IMR-90 (cell line): ENCODE results near the gene NAMPT. TPM values are rescaled to one million over a fixed set of nuclear protein-coding genes. Genes with fewer than 3 reads are reported as not detected.
A peak's percentile ranks its signal among the peaks of the same experiment; 100 is the strongest.

ENCODE experiments used
- ATAC-seq: fragments of 200-7000 bp; cut with Tn5 transposase; 2 replicates; pipeline ENCODE4 v1.9.1; 2020; ENCODE audit warnings: low read depth, mild to moderate bottlenecking, moderate library complexity
- BruUV-seq: library from RNA; stranded (reverse); fragments of 400-500 nt; replicated peaks from 2 replicates; lab custom pipeline; 2021; lab: Mats Ljungman, UMichigan
- CTCF ChIA-PET: fragments of 300-600 bp; formaldehyde crosslinking; extraction: SDS; loops from one replicate; lab custom pipeline; 2021; ENCODE audit warnings: antibody characterized with exemption; lab: Yijun Ruan, JAX
- POLR2A ChIA-PET: fragments of 300-600 bp; sonication (Branson Sonifier 250); formaldehyde crosslinking; loops from one replicate; lab custom pipeline; 2022; ENCODE audit warnings: antibody characterized with exemption; ENCODE audit not compliant: unreplicated experiment; lab: Charles Lee
- DNase-seq: peaks from one replicate; pipeline ENCODE4 v3.0.0; 2013
- H2AFZ ChIP-seq: replicated peaks from 2 replicates; pipeline ENCODE3; 2013; ENCODE audit warnings: low read length, mild to moderate bottlenecking; ENCODE audit not compliant: poor library complexity
- H2AK5ac ChIP-seq: 2 replicates; pipeline ENCODE4 v1.6.1; 2013; ENCODE audit warnings: low read depth, low read length, inconsistent platforms
- H2AK9ac ChIP-seq: replicated peaks from 2 replicates; pipeline ENCODE3; 2013; ENCODE audit warnings: mild to moderate bottlenecking, low read depth, low read length, moderate library complexity; ENCODE audit not compliant: poor library complexity
- H2BK120ac ChIP-seq: 2 replicates; pipeline ENCODE4 v1.6.1; 2013; ENCODE audit warnings: low read depth, low read length, inconsistent platforms
- H2BK15ac ChIP-seq: 3 replicates; pipeline ENCODE4 v1.6.1; 2013; ENCODE audit warnings: low read depth, low read length, inconsistent platforms
- H2BK20ac ChIP-seq: 2 replicates; pipeline ENCODE4 v1.6.1; 2013; ENCODE audit warnings: low read depth, mild to moderate bottlenecking, inconsistent platforms, low read length, moderate library complexity
- H2BK5ac ChIP-seq: 2 replicates; pipeline ENCODE4 v1.6.1; 2013; ENCODE audit warnings: mild to moderate bottlenecking, low read depth, low read length, inconsistent platforms; ENCODE audit not compliant: poor library complexity, severe bottlenecking
- H3K14ac ChIP-seq: replicated peaks from 2 replicates; pipeline ENCODE4 v1.6.1; 2013; ENCODE audit warnings: low read depth, low read length, inconsistent platforms
- H3K18ac ChIP-seq: 2 replicates; pipeline ENCODE4 v1.6.1; 2013; ENCODE audit warnings: low read depth, low read length, control low read depth
- H3K23ac ChIP-seq: 2 replicates; pipeline ENCODE4 v1.6.1; 2013; ENCODE audit warnings: low read depth, low read length, inconsistent platforms
- H3K27ac ChIP-seq: 2 replicates; pipeline ENCODE4 v1.5.1; 2013; ENCODE audit warnings: mild to moderate bottlenecking, control low read depth, low read length; ENCODE audit not compliant: insufficient read depth
- H3K27me3 ChIP-seq: 2 replicates; pipeline ENCODE4 v1.6.1; 2013; ENCODE audit warnings: low read length; ENCODE audit not compliant: control insufficient read depth, insufficient read depth
- H3K36me3 ChIP-seq: 2 replicates; pipeline ENCODE4 v1.6.1; 2013; ENCODE audit warnings: low read length, mixed read lengths; ENCODE audit not compliant: control insufficient read depth, insufficient read depth
- H3K4ac ChIP-seq: 2 replicates; pipeline ENCODE4 v1.6.1; 2013; ENCODE audit warnings: low read depth, low read length, inconsistent platforms
- H3K4me1 ChIP-seq: 2 replicates; pipeline ENCODE4 v1.6.1; 2013; ENCODE audit warnings: low read length, mixed read lengths; ENCODE audit not compliant: control insufficient read depth, insufficient read depth
- H3K4me2 ChIP-seq: 2 replicates; pipeline ENCODE4 v1.6.1; 2013; ENCODE audit warnings: low read depth, mild to moderate bottlenecking, control low read depth, low read length, moderate library complexity
- H3K4me3 ChIP-seq: 2 replicates; pipeline ENCODE4 v1.5.1; 2013; ENCODE audit warnings: low read depth, mild to moderate bottlenecking, control low read depth, low read length, moderate library complexity; ENCODE audit not compliant: insufficient read depth
- H3K56ac ChIP-seq: 2 replicates; pipeline ENCODE4 v1.6.1; 2013; ENCODE audit warnings: low read length, inconsistent platforms; ENCODE audit not compliant: insufficient read depth; ENCODE audit errors: extremely low read depth
- H3K79me1 ChIP-seq, 2 experiments: 2 replicates each; pipeline ENCODE4 v1.6.1; 2013; ENCODE audit warnings: low read length in 2 of 2, inconsistent platforms in 1 of 2, low read depth in 1 of 2
- H3K9ac ChIP-seq: 2 replicates; pipeline ENCODE4 v1.6.1; 2013; ENCODE audit warnings: low read depth, low read length, control low read depth
- H3K9me1 ChIP-seq: 2 replicates; pipeline ENCODE4 v1.6.1; 2013; ENCODE audit warnings: low read length, inconsistent platforms; ENCODE audit not compliant: insufficient read depth
- H3K9me3 ChIP-seq: 2 replicates; pipeline ENCODE4 v1.6.1; 2013; ENCODE audit warnings: low read length; ENCODE audit not compliant: control insufficient read depth, insufficient read depth
- H4K20me1 ChIP-seq: 2 replicates; pipeline ENCODE4 v1.6.1; 2013; ENCODE audit warnings: low read length, inconsistent platforms; ENCODE audit not compliant: insufficient read depth
- H4K5ac ChIP-seq: 2 replicates; pipeline ENCODE4 v1.6.1; 2013; ENCODE audit warnings: mild to moderate bottlenecking, low read depth, low read length, control low read depth
- H4K8ac ChIP-seq, 2 experiments: 2 replicates each; pipeline ENCODE4 v1.6.1; 2013; ENCODE audit warnings: low read depth in 2 of 2, low read length in 2 of 2, control low read depth in 1 of 2, inconsistent platforms in 1 of 2
- H4K91ac ChIP-seq: 2 replicates; pipeline ENCODE4 v1.6.1; 2013; ENCODE audit warnings: low read depth, low read length, inconsistent platforms; ENCODE audit not compliant: insufficient read depth
- BHLHE40 ChIP-seq: fragments of 150-350 bp; IDR thresholded peaks from 2 replicates; pipeline ENCODE4 v1.6.1; 2016; ENCODE audit warnings: mild to moderate bottlenecking, low read depth, low read length
- CEBPB ChIP-seq: IDR thresholded peaks from 2 replicates; pipeline ENCODE4 v1.6.1; 2012; ENCODE audit warnings: low read depth, low read length, improper control_type of control experiment
- CHD1 ChIP-seq: IDR thresholded peaks from 2 replicates; pipeline ENCODE4 v1.6.1; 2012; ENCODE audit warnings: low read depth, low read length, improper control_type of control experiment
- FOS ChIP-seq: fragments of 150-350 bp; IDR thresholded peaks from 2 replicates; pipeline ENCODE4 v1.6.1; 2016; ENCODE audit warnings: low read depth, low read length
- MAFK ChIP-seq: IDR thresholded peaks from 2 replicates; pipeline ENCODE4 v1.6.1; 2012; ENCODE audit warnings: low read depth, low read length, improper control_type of control experiment
- MAZ ChIP-seq: IDR thresholded peaks from 2 replicates; pipeline ENCODE4 v1.6.1; 2012; ENCODE audit warnings: low read depth, mild to moderate bottlenecking, low read length, improper control_type of control experiment, moderate library complexity, borderline replicate concordance
- MXI1 ChIP-seq: IDR thresholded peaks from 2 replicates; pipeline ENCODE4 v1.6.1; 2012; ENCODE audit warnings: low read depth, mild to moderate bottlenecking, low read length, moderate library complexity, borderline replicate concordance
- POLR2A ChIP-seq: IDR thresholded peaks from 2 replicates; pipeline ENCODE4 v1.6.1; 2012; ENCODE audit warnings: mild to moderate bottlenecking, low read depth, low read length
- RAD21 ChIP-seq: IDR thresholded peaks from 2 replicates; pipeline ENCODE4 v1.6.1; 2012; ENCODE audit warnings: low read length, improper control_type of control experiment
- RCOR1 ChIP-seq: IDR thresholded peaks from 2 replicates; pipeline ENCODE4 v1.6.1; 2012; ENCODE audit warnings: mild to moderate bottlenecking, low read length, improper control_type of control experiment; ENCODE audit not compliant: insufficient replicate concordance
- SMC3 ChIP-seq: fragments of 150-350 bp; IDR thresholded peaks from 2 replicates; pipeline ENCODE4 v1.6.1; 2016; ENCODE audit warnings: low read depth, mild to moderate bottlenecking, antibody characterized with exemption, low read length, moderate library complexity
- WGBS, 2 experiments: methylation state at CpG; one replicate each; pipeline versions ENCODE4 v1.1.5 to v1.1.7; 2013; ENCODE audit warnings: missing lambda C conversion rate in 2 of 2; ENCODE audit not compliant: insufficient read length in 1 of 2; ENCODE audit errors: extremely low coverage in 2 of 2; 5-methylcytosine and 5-hydroxymethylcytosine counted together
- dilution Hi-C: fragments of 300-500 bp; cut with HindIII; formaldehyde crosslinking; loops from one replicate; pipeline ENCODE4 v1.14.3; 2018; ENCODE audit warnings: low sequenced_read_pairs; ENCODE audit not compliant: unreplicated experiment
- in situ Hi-C: fragments of 300-500 bp; cut with MboI; formaldehyde crosslinking; loops from 3 replicates; pipeline ENCODE4 v1.14.3; 2019; ENCODE audit warnings: low sequenced_read_pairs, inconsistent platforms, mixed read lengths
- intact Hi-C: fragments of 100-400 bp; cut with micrococcal nuclease; formaldehyde crosslinking; loops from 2 replicates; pipeline ENCODE4 v1.10.0; 2022
- polyA plus RNA-seq, 3 experiments: library from polyadenylated mRNA; depleted of rRNA; stranded (reverse); fragments of >200 nt; gene quantifications; 2 replicates each; pipeline ENCODE4 v1.2.3, GENCODE V29; 2012; ENCODE audit warnings: low replicate concordance in 1 of 3
- total RNA-seq: library from RNA; depleted of rRNA; stranded (reverse); fragments of >200 nt; gene quantifications from 2 replicates; pipeline ENCODE4 v1.2.3, GENCODE V29; 2012
- TF ChIP-seq, protein P1 (sequence below): conservative IDR thresholded peaks from 2 replicates; pipeline ENCODE4 v1.5.1; 2012; ENCODE audit warnings: mild to moderate bottlenecking, low read depth, low read length, improper control_type of control experiment
- TF ChIP-seq, protein P2 (sequence below): fragments of 150-350 bp; IDR thresholded peaks from 2 replicates; pipeline ENCODE4 v1.6.1; 2017; ENCODE audit warnings: mild to moderate bottlenecking, antibody characterized with exemption, low read length, low read depth
- TF ChIP-seq, protein P3 (sequence below): fragments of 150-350 bp; IDR thresholded peaks from 2 replicates; pipeline ENCODE4 v1.6.1; 2016; ENCODE audit warnings: low read depth, mild to moderate bottlenecking, low read length, moderate library complexity, borderline replicate concordance

NAMPT gene
- total and polyA plus RNA-seq, 2 of the 4 experiments (the other 2 are of a cell fraction): 13.3 to 31.7 TPM

DNA sequence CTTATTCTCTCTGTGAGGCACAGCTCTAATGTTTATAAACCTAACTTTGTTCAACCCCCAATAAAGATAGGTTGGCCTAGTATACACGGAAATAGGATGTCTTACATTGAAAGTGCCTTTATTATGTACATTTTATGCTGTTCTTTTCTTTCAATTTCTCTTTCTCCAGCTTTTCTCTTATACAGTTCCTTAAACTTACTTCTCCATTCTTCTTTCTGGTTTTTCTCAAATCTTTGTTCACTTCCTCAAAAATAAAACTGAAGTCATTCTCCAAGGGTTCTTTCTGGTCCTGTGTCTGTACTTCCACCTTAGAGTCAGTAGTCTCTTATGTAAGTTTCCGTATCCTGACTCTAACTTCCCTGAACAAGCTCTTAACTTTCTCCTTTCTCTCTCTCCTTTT is 29.2 kb upstream of the NAMPT start:
- Histone ChIP-seq H2AK9ac (no peak overlapping the region), H3K79me1 (no peaks in the 10 kb centered on the region), H3K14ac (no peak overlapping the region), H3K27ac (no peak overlapping the region), H3K4ac (peak overlapping the region; percentile 32; the same call in 1 of the 2 replicates), H2AFZ (no peak overlapping the region), H4K20me1 (no peaks in the 10 kb centered on the region; the same call in 1 of the 2 replicates), H3K23ac (no peak overlapping the region), H3K9me3 (no peaks in the 10 kb centered on the region), H2BK120ac (peak overlapping the region; percentile 64; the same call in 1 of the 2 replicates), H2BK5ac (peak overlapping the region; percentile 24), H3K4me3 (no peak overlapping the region), H3K4me2 (no peak overlapping the region), H3K18ac (peak overlapping the region; percentile 68), H3K9ac (no peak overlapping the region), H4K91ac (no peak overlapping the region), H3K4me1 (peaks cover 5% of the 10 kb centered on the region), H4K5ac (no peak overlapping the region), H2BK15ac (no peak overlapping the region; the same call in 2 of the 3 replicates), H3K27me3 (no peaks in the 10 kb centered on the region), H2BK20ac (peak overlapping the region; percentile 91; the same call in 1 of the 2 replicates), H3K9me1 (peaks cover 3% of the 10 kb centered on the region; the same call in 1 of the 2 replicates), H4K8ac (peak overlapping the region; percentile 21 to 62; a peak in 3 of 4 replicates), H2AK5ac (no peak overlapping the region), H3K56ac (no peak overlapping the region), H3K36me3 (no peaks in the 10 kb centered on the region)
- no CpG with 5 or more reads among the region's 2 CpGs for WGBS, 2 experiments
- CTCF ChIA-PET: interaction anchor here (1.1 kb wide), 1 partner anchor 137 kb away, joined by 4 read pairs; no protein-coding TSS in a partner anchor
- BruUV-seq: no TSS peak
- POLR2A ChIA-PET: interaction anchor here (0.6 kb wide), 1 partner anchor 829 kb away, joined by 3 read pairs; no protein-coding TSS in a partner anchor
- ATAC-seq (no peak), DNase-seq (no peak)
- intact Hi-C loops (no loop called here), in situ Hi-C loops (no loop called here), dilution Hi-C loops (no loop called here)
- no peak for TF ChIP-seq CEBPB
- no peak for TF ChIP-seq FOS
- no peak for TF ChIP-seq MAFK
- TF ChIP-seq, protein P1, sequence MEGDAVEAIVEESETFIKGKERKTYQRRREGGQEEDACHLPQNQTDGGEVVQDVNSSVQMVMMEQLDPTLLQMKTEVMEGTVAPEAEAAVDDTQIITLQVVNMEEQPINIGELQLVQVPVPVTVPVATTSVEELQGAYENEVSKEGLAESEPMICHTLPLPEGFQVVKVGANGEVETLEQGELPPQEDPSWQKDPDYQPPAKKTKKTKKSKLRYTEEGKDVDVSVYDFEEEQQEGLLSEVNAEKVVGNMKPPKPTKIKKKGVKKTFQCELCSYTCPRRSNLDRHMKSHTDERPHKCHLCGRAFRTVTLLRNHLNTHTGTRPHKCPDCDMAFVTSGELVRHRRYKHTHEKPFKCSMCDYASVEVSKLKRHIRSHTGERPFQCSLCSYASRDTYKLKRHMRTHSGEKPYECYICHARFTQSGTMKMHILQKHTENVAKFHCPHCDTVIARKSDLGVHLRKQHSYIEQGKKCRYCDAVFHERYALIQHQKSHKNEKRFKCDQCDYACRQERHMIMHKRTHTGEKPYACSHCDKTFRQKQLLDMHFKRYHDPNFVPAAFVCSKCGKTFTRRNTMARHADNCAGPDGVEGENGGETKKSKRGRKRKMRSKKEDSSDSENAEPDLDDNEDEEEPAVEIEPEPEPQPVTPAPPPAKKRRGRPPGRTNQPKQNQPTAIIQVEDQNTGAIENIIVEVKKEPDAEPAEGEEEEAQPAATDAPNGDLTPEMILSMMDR: no peak
- TF ChIP-seq BHLHE40: no peak
- TF ChIP-seq MAZ: no peak
- TF ChIP-seq RAD21: no peak
- TF ChIP-seq, protein P2, sequence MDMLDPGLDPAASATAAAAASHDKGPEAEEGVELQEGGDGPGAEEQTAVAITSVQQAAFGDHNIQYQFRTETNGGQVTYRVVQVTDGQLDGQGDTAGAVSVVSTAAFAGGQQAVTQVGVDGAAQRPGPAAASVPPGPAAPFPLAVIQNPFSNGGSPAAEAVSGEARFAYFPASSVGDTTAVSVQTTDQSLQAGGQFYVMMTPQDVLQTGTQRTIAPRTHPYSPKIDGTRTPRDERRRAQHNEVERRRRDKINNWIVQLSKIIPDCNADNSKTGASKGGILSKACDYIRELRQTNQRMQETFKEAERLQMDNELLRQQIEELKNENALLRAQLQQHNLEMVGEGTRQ: no peak
- TF ChIP-seq CHD1: no peak
- no peak for TF ChIP-seq POLR2A
- TF ChIP-seq MXI1: no peak
- no peak for TF ChIP-seq RCOR1
- TF ChIP-seq SMC3: no peak
- TF ChIP-seq, protein P3, sequence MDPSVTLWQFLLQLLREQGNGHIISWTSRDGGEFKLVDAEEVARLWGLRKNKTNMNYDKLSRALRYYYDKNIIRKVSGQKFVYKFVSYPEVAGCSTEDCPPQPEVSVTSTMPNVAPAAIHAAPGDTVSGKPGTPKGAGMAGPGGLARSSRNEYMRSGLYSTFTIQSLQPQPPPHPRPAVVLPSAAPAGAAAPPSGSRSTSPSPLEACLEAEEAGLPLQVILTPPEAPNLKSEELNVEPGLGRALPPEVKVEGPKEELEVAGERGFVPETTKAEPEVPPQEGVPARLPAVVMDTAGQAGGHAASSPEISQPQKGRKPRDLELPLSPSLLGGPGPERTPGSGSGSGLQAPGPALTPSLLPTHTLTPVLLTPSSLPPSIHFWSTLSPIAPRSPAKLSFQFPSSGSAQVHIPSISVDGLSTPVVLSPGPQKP: no peak
